Gastrocnemius medialis (tissue), 4 donors: Measurements from ENCODE around the gene LHX2. TPM values are rescaled to one million over a fixed set of nuclear protein-coding genes. Genes with fewer than 3 reads are reported as not detected.

ENCODE experiments used
- ATAC-seq, 2 donors: fragments of 150-250 bp; one replicate each; pipeline ENCODE4 v1.9.1; 2016
- DNase-seq, 2 donors: peaks; one replicate each; pipeline ENCODE4 v3.0.0-alpha.2; 2019
- H3K27ac ChIP-seq, 4 donors: fragments of 200-600 bp; sonication (generic); 1 replicate in 1 of 4; 2 replicates in 3 of 4; pipeline ENCODE4 v1.5.1; 2016 to 2018; ENCODE audit warnings: mild to moderate bottlenecking in 2 of 4, moderate library complexity in 1 of 4
- H3K27me3 ChIP-seq, 3 donors: fragments of 200-600 bp; sonication (generic) in 2 of 3; 1 replicate in 1 of 3; 2 replicates in 2 of 3; pipeline versions ENCODE4 v1.5.1 to v1.6.0; 2016 to 2019; ENCODE audit warnings: mild to moderate bottlenecking in 1 of 3, moderate library complexity in 1 of 3
- H3K36me3 ChIP-seq, 2 donors: fragments of 200-600 bp; sonication (generic) in 1 of 2; one replicate each; pipeline ENCODE4 v1.5.1; 2017 to 2018
- H3K4me1 ChIP-seq, 2 donors: fragments of 200-600 bp; sonication (generic) in 1 of 2; one replicate each; pipeline ENCODE4 v1.5.1; 2016 to 2017; ENCODE audit warnings: mild to moderate bottlenecking in 2 of 2
- H3K4me3 ChIP-seq, 4 donors: fragments of 200-600 bp; sonication (generic) in 3 of 4; 1 replicate in 1 of 4; 2 replicates in 3 of 4; pipeline ENCODE4 v1.5.1; 2016 to 2019; ENCODE audit warnings: mild to moderate bottlenecking in 2 of 4
- H3K9me3 ChIP-seq, 3 donors: fragments of 200-600 bp; sonication (generic) in 2 of 3; 1 replicate in 1 of 3; 2 replicates in 2 of 3; pipeline ENCODE4 v1.5.1; 2016 to 2019
- CTCF ChIP-seq, 5 experiments: fragments of 450-650 bp in 3 of 5; fragments of 200-600 bp in 2 of 5; sonication (generic) in 2 of 5; IDR thresholded peaks in 4 of 5; conservative IDR thresholded peaks in 1 of 5; 1 replicate in 4 of 5; 2 replicates in 1 of 5; pipeline ENCODE4 v1.5.1; 2016 to 2019; ENCODE audit warnings: antibody characterized with exemption in 5 of 5, mild to moderate bottlenecking in 3 of 5, moderate library complexity in 3 of 5
- POLR2A ChIP-seq, 2 donors: fragments of 450-650 bp; IDR thresholded peaks; one replicate each; pipeline ENCODE4 v1.6.1; 2017; ENCODE audit warnings: antibody characterized with exemption in 2 of 2, mild to moderate bottlenecking in 2 of 2, moderate library complexity in 2 of 2
- in situ Hi-C, 4 donors: fragments of 200-750 bp; cut with MboI; loops; one replicate each; pipeline versions ENCODE4 v1.15.0 to v1.8.0; 2017; ENCODE audit warnings: low sequenced_read_pairs in 4 of 4
- intact Hi-C: fragments of 100-400 bp; cut with DNase I; formaldehyde crosslinking; loops from one replicate; pipeline ENCODE4 v1.15.1; 2023; ENCODE audit warnings: low total_unique reads
- total RNA-seq, 4 donors: library from RNA; depleted of rRNA; stranded (reverse); fragments of >200 nt; gene quantifications; one replicate each; pipeline versions ENCODE4 v1.1.0 to v1.2.3, GENCODE V29; 2016

LHX2 gene
- total RNA-seq, 4 donors from 2014 or later: not detected

- Histone ChIP-seq H3K36me3 (no peaks in the 10 kb centered on the region), H3K4me3 (no peak overlapping the region), H3K27ac (no peak overlapping the region), H3K4me1 (peaks cover 0 to 4% of the 10 kb centered on the region in 2 donors), H3K9me3 (no peaks in the 10 kb centered on the region), H3K27me3 (peaks cover 89 to 93% (median 93%) of the 10 kb centered on the region in 3 donors)
- TF ChIP-seq POLR2A (IDR thresholded peaks at IDR 0.05) (no peak), CTCF (IDR thresholded peaks at IDR 0.05 in 4 of 5, conservative IDR thresholded peaks at IDR 0.05 in 1 of 5) (no peak)
- intact Hi-C loops: no loop called here
- no peak for ATAC-seq
- in situ Hi-C loops: no loop called here
- DNase-seq: no peak
Observed at GRCh38 chr9:124001866-124002525, 9.6 kb upstream of the LHX2 start.

DNA sequence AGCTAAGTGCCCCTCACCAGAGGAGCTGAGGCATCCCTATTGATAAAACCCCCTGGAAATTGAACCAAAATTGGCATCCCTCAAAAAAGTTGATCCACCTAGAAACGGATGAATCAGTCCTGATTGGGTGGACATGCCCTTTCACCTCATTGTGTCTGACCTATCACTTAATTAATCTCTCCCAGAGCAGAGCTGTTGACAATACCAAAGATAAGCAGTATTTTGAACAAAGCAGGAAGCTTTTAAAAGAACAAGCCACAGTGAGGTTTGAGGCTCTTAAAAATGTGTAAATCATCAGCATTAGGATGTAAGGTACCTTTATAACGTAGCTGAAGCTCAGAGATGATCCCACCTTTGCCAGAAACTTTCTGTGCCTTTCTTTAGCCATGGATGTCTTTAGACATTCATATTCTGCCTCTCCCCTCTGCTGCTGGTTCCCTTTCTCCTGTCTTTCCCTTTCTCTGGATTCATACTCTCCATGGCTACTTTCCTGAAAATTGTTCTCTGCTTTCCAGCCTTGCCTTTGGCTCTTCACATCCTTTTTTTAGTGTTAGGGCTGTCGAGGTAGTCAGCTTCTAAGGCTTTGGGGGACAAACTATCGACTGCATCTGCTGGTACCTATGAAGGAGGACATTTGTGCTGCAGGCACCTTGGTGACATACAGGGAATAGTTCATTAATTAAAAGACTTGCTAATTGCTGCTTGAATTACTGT lies 7.8 kb upstream of the LHX2 start:
- H3K4me3 ChIP-seq: no peak overlapping the region
- ATAC-seq: no peak
- peaks cover 9 to 11% of the 10 kb centered on the region in 2 donors for H3K4me1 ChIP-seq
- no peaks in the 10 kb centered on the region for H3K9me3 ChIP-seq
- no peaks in the 10 kb centered on the region for H3K36me3 ChIP-seq
- H3K27ac ChIP-seq: no peak overlapping the region
- peaks cover 89 to 93% (median 93%) of the 10 kb centered on the region in 3 donors for H3K27me3 ChIP-seq
- TF ChIP-seq POLR2A (IDR thresholded peaks at IDR 0.05): no peak
- no peak for TF ChIP-seq CTCF (IDR thresholded peaks at IDR 0.05 in 4 of 5, conservative IDR thresholded peaks at IDR 0.05 in 1 of 5)
- in situ Hi-C loops (no loop called here), intact Hi-C loops (no loop called here)
- DNase-seq: no peak

- intact Hi-C loops: no loop called here
- H3K27me3 ChIP-seq: peaks cover 93 to 96% (median 96%) of the 10 kb centered on the region in 3 donors
Observed at GRCh38 chr9:124004593-124004992, 7.0 kb upstream of the LHX2 start.

DNA sequence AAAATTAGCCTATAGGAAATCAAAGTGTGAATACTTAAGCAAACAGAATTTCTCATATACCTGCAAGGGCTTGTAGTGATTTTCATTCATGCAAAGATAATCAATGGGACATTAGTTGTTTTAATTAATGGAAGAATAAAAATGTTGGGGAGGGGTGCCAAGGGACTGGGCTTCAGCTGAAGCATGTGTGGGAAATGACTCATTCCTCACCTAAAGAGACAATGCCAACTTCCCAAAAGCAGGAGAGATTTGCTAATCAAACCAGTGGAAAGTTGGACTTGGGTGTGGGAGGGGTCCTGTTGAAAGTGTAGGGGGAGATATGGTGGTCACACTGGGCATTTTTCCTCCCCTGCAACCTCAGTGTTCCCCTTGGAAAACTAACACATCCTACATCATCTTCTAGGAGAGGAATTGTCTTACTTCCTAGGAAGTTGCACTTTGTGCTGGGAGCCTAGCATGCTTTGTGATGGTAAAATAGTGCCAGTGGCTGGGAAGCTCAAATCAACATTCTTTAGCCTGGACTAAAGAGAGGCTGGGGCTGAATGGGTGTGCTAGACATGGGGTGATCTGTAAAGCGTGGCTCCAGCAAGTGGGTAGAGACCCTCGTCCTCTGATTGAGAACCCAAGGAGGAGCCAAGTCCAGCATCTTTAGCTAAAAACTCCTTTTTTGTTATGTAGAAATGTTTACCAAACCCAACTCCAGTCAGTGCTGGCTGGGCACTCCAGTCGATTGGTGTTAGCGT lies 6.4 kb upstream of the LHX2 start:
- Histone ChIP-seq H3K27me3 (peaks cover 97 to 100% (median 100%) of the 10 kb centered on the region in 3 donors), H3K27ac (no peak overlapping the region), H3K36me3 (no peaks in the 10 kb centered on the region), H3K4me3 (no peak overlapping the region), H3K4me1 (peaks cover 8 to 14% of the 10 kb centered on the region in 2 donors), H3K9me3 (no peaks in the 10 kb centered on the region)
- no peak for ATAC-seq
- TF ChIP-seq CTCF (IDR thresholded peaks at IDR 0.05 in 4 of 5, conservative IDR thresholded peaks at IDR 0.05 in 1 of 5) (no peak), POLR2A (IDR thresholded peaks at IDR 0.05) (no peak)
- intact Hi-C loops (no loop called here), in situ Hi-C loops (no loop called here)
- no peak for DNase-seq

More at GRCh38 chr9:124004593-124004992, 7.0 kb upstream of the LHX2 start:
- no peak for DNase-seq
- Histone ChIP-seq H3K9me3 (no peaks in the 10 kb centered on the region), H3K4me3 (no peak overlapping the region), H3K36me3 (no peaks in the 10 kb centered on the region), H3K27ac (no peak overlapping the region), H3K4me1 (peaks cover 8 to 14% of the 10 kb centered on the region in 2 donors)
- no peak for ATAC-seq
- in situ Hi-C loops: no loop called here
- no peak for TF ChIP-seq POLR2A (IDR thresholded peaks at IDR 0.05)
- no peak for TF ChIP-seq CTCF (IDR thresholded peaks at IDR 0.05 in 4 of 5, conservative IDR thresholded peaks at IDR 0.05 in 1 of 5)
